Gastrocnemius medialis (tissue), 4 donors: ENCODE measurements around the gene FRAS1. TPM values are rescaled to one million over a fixed set of nuclear protein-coding genes. Genes with fewer than 3 reads are reported as not detected.

Experiments
- ATAC-seq, 2 donors: fragments of 150-250 bp; one replicate each; pipeline ENCODE4 v1.9.1; 2016
- DNase-seq, 2 donors: peaks; one replicate each; pipeline ENCODE4 v3.0.0-alpha.2; 2019
- H3K27ac ChIP-seq, 4 donors: fragments of 200-600 bp; sonication (generic); 1 replicate in 1 of 4; 2 replicates in 3 of 4; pipeline ENCODE4 v1.5.1; 2016 to 2018; ENCODE audit warnings: mild to moderate bottlenecking in 2 of 4, moderate library complexity in 1 of 4
- H3K27me3 ChIP-seq, 3 donors: fragments of 200-600 bp; sonication (generic) in 2 of 3; 1 replicate in 1 of 3; 2 replicates in 2 of 3; pipeline versions ENCODE4 v1.5.1 to v1.6.0; 2016 to 2019; ENCODE audit warnings: mild to moderate bottlenecking in 1 of 3, moderate library complexity in 1 of 3
- H3K36me3 ChIP-seq, 2 donors: fragments of 200-600 bp; sonication (generic) in 1 of 2; one replicate each; pipeline ENCODE4 v1.5.1; 2017 to 2018
- H3K4me1 ChIP-seq, 2 donors: fragments of 200-600 bp; sonication (generic) in 1 of 2; one replicate each; pipeline ENCODE4 v1.5.1; 2016 to 2017; ENCODE audit warnings: mild to moderate bottlenecking in 2 of 2
- H3K4me3 ChIP-seq, 4 donors: fragments of 200-600 bp; sonication (generic) in 3 of 4; 1 replicate in 1 of 4; 2 replicates in 3 of 4; pipeline ENCODE4 v1.5.1; 2016 to 2019; ENCODE audit warnings: mild to moderate bottlenecking in 2 of 4
- H3K9me3 ChIP-seq, 3 donors: fragments of 200-600 bp; sonication (generic) in 2 of 3; 1 replicate in 1 of 3; 2 replicates in 2 of 3; pipeline ENCODE4 v1.5.1; 2016 to 2019
- CTCF ChIP-seq, 5 experiments: fragments of 450-650 bp in 3 of 5; fragments of 200-600 bp in 2 of 5; sonication (generic) in 2 of 5; IDR thresholded peaks in 4 of 5; conservative IDR thresholded peaks in 1 of 5; 1 replicate in 4 of 5; 2 replicates in 1 of 5; pipeline ENCODE4 v1.5.1; 2016 to 2019; ENCODE audit warnings: antibody characterized with exemption in 5 of 5, mild to moderate bottlenecking in 3 of 5, moderate library complexity in 3 of 5
- POLR2A ChIP-seq, 2 donors: fragments of 450-650 bp; IDR thresholded peaks; one replicate each; pipeline ENCODE4 v1.6.1; 2017; ENCODE audit warnings: antibody characterized with exemption in 2 of 2, mild to moderate bottlenecking in 2 of 2, moderate library complexity in 2 of 2
- in situ Hi-C, 4 donors: fragments of 200-750 bp; cut with MboI; loops; one replicate each; pipeline versions ENCODE4 v1.15.0 to v1.8.0; 2017; ENCODE audit warnings: low sequenced_read_pairs in 4 of 4
- intact Hi-C: fragments of 100-400 bp; cut with DNase I; formaldehyde crosslinking; loops from one replicate; pipeline ENCODE4 v1.15.1; 2023; ENCODE audit warnings: low total_unique reads
- total RNA-seq, 4 donors: library from RNA; depleted of rRNA; stranded (reverse); fragments of >200 nt; gene quantifications; one replicate each; pipeline versions ENCODE4 v1.1.0 to v1.2.3, GENCODE V29; 2016

The FRAS1 gene
- total RNA-seq, 4 donors from 2014 or later: 0.39 to 0.64 (median 0.46) TPM

- Histone ChIP-seq H3K4me3 (no peak overlapping the region), H3K27ac (no peak overlapping the region), H3K9me3 (no peaks in the 10 kb centered on the region), H3K4me1 (no peaks in the 10 kb centered on the region), H3K36me3 (no peaks in the 10 kb centered on the region), H3K27me3 (no peaks in the 10 kb centered on the region)
- ATAC-seq (no peak), DNase-seq (no peak)
- intact Hi-C loops (no loop called here), in situ Hi-C loops (no loop called here)
- no peak for TF ChIP-seq POLR2A (IDR thresholded peaks at IDR 0.05)
- no peak for TF ChIP-seq CTCF (IDR thresholded peaks at IDR 0.05 in 4 of 5, conservative IDR thresholded peaks at IDR 0.05 in 1 of 5)
These were observed 476.7 kb downstream of the FRAS1 start for GRCh38 chr4:78533854-78534253.

GRCh38 chr4:78534286-78534955 is 477.3 kb downstream of the FRAS1 start:
- Histone ChIP-seq H3K27ac (no peak overlapping the region), H3K9me3 (no peaks in the 10 kb centered on the region), H3K27me3 (no peaks in the 10 kb centered on the region), H3K36me3 (no peaks in the 10 kb centered on the region), H3K4me3 (no peak overlapping the region), H3K4me1 (no peaks in the 10 kb centered on the region)
- no peak for ATAC-seq
- in situ Hi-C loops (no loop called here), intact Hi-C loops (no loop called here)
- TF ChIP-seq POLR2A (IDR thresholded peaks at IDR 0.05) (no peak), CTCF (IDR thresholded peaks at IDR 0.05 in 4 of 5, conservative IDR thresholded peaks at IDR 0.05 in 1 of 5) (no peak)
- DNase-seq: no peak

- H3K9me3 ChIP-seq: no peaks in the 10 kb centered on the region
- no peaks in the 10 kb centered on the region for H3K27me3 ChIP-seq
- H3K36me3 ChIP-seq: no peaks in the 10 kb centered on the region
- H3K4me3 ChIP-seq: no peak overlapping the region
- in situ Hi-C loops: no loop called here
- DNase-seq (no peak), ATAC-seq (no peak)
- H3K27ac ChIP-seq: no peak overlapping the region
- no peaks in the 10 kb centered on the region for H3K4me1 ChIP-seq
- no peak for TF ChIP-seq POLR2A (IDR thresholded peaks at IDR 0.05)
- TF ChIP-seq CTCF (IDR thresholded peaks at IDR 0.05 in 4 of 5, conservative IDR thresholded peaks at IDR 0.05 in 1 of 5): no peak
- intact Hi-C loops: no loop called here
These were observed 485.2 kb downstream of the FRAS1 start for GRCh38 chr4:78542373-78542772.

GRCh38 chr4:78543424-78544125 is 486.5 kb downstream of the FRAS1 start:
- Histone ChIP-seq H3K27me3 (no peaks in the 10 kb centered on the region), H3K4me3 (no peak overlapping the region), H3K9me3 (no peaks in the 10 kb centered on the region), H3K36me3 (no peaks in the 10 kb centered on the region), H3K27ac (no peak overlapping the region), H3K4me1 (no peaks in the 10 kb centered on the region)
- intact Hi-C loops (no loop called here), in situ Hi-C loops (no loop called here)
- no peak for DNase-seq
- ATAC-seq: no peak
- TF ChIP-seq CTCF (IDR thresholded peaks at IDR 0.05 in 4 of 5, conservative IDR thresholded peaks at IDR 0.05 in 1 of 5) (no peak), POLR2A (IDR thresholded peaks at IDR 0.05) (no peak)
